Lower lobe of right lung (tissue), 2 donors: ENCODE results near the gene KIFAP3. TPM values are rescaled to one million over a fixed set of nuclear protein-coding genes. Genes with fewer than 3 reads are reported as not detected.
"Not testable (repeated sequence)": the region's sequence is repeated elsewhere in the genome, so short reads cannot be mapped to it uniquely, and the experiment has no call there.

Experiments used
- ATAC-seq, 2 donors: fragments of 200-7000 bp; cut with Tn5 transposase; one replicate each; pipeline ENCODE4 v1.9.1; 2020 to 2022; ENCODE audit warnings: mild to moderate bottlenecking in 2 of 2, moderate library complexity in 2 of 2
- DNase-seq: peaks from one replicate; pipeline ENCODE4 v3.0.0-alpha.2; 2020
- H3K27ac ChIP-seq: fragments of 200-600 bp; one replicate; pipeline ENCODE4 v1.8.0; 2022
- H3K27me3 ChIP-seq: fragments of 200-600 bp; one replicate; pipeline ENCODE4 v1.8.0; 2022; ENCODE audit warnings: low read depth
- H3K36me3 ChIP-seq: fragments of 200-600 bp; one replicate; pipeline ENCODE4 v1.8.0; 2022; ENCODE audit warnings: mild to moderate bottlenecking
- H3K4me1 ChIP-seq: fragments of 200-600 bp; one replicate; pipeline ENCODE4 v1.8.0; 2022
- H3K4me3 ChIP-seq: fragments of 200-600 bp; one replicate; pipeline ENCODE4 v1.8.0; 2022; ENCODE audit warnings: mild to moderate bottlenecking
- H3K9me3 ChIP-seq: fragments of 200-600 bp; one replicate; pipeline ENCODE4 v1.8.0; 2022
- CTCF ChIP-seq: fragments of 200-600 bp; IDR thresholded peaks from one replicate; pipeline ENCODE4 v1.8.0; 2022; ENCODE audit warnings: antibody characterized with exemption, mild to moderate bottlenecking
- intact Hi-C: fragments of 100-400 bp; cut with DNase I; formaldehyde crosslinking; loops from one replicate; pipeline ENCODE4 v1.11.0; 2022
- total RNA-seq: library from RNA; stranded (reverse); fragmentation: NEBNext Ultra II Directional; extraction: Animal tissue kit (Norgen Biotek cat#: 25700); gene quantifications from one replicate; pipeline ENCODE4 v1.2.1, GENCODE V29; 2021
- donor health status: DM: no; HTN: yes; CAD: no; lungs with severe emphysema.

KIFAP3 gene
- total RNA-seq, 1 donor from 2014 or later: 21.4 TPM

- no peaks in the 10 kb centered on the region for H3K4me1 ChIP-seq
- H3K36me3 ChIP-seq: peaks cover 100% of the 10 kb centered on the region
- no peak for TF ChIP-seq CTCF
- no peak for DNase-seq
- intact Hi-C loops: no loop called here
- no peak overlapping the region for H3K4me3 ChIP-seq
- no peaks in the 10 kb centered on the region for H3K27me3 ChIP-seq
- no peaks in the 10 kb centered on the region for H3K9me3 ChIP-seq
- H3K27ac ChIP-seq: no peak overlapping the region
- ATAC-seq: no peak
Observed at GRCh38 chr1:169872906-169873305, 201.6 kb downstream of the KIFAP3 start.

GRCh38 chr1:169871988-169872387 is 202.5 kb downstream of the KIFAP3 start:
- intact Hi-C loops: not testable (repeated sequence)

More at GRCh38 chr1:169871988-169872387, 202.5 kb downstream of the KIFAP3 start:
- H3K4me1 ChIP-seq, H3K9me3 ChIP-seq, DNase-seq, H3K27ac ChIP-seq, H3K4me3 ChIP-seq, ATAC-seq, H3K27me3 ChIP-seq: not testable (repeated sequence)
- peaks cover 100% of the 10 kb centered on the region for H3K36me3 ChIP-seq

Other genes with a start within 250 kb of the KIFAP3 start
- 9.9 TPM for gene SCYL3, start 180.8 kb downstream of the KIFAP3 start, total RNA-seq
- not detected for gene NTMT2, start 71.3 kb upstream of the KIFAP3 start, total RNA-seq